Thoracic aorta (tissue), 2 donors: ENCODE data around the gene EXOSC9. TPM values are rescaled to one million over a fixed set of nuclear protein-coding genes. Genes with fewer than 3 reads are reported as not detected.

Experiments
- ATAC-seq: fragments of 150-250 bp; one replicate; pipeline ENCODE4 v1.8.0; 2017; ENCODE audit warnings: low read depth; ENCODE audit not compliant: insufficient number of reproducible peaks, low FRiP score
- DNase-seq: peaks from one replicate; pipeline ENCODE4 v3.0.0-alpha.2; 2020; ENCODE audit warnings: low spot score
- H3K27ac ChIP-seq, 2 donors: fragments of 200-600 bp; sonication (generic); 1 replicate in 1 of 2; 2 replicates in 1 of 2; pipeline ENCODE4 v1.5.1; 2016; ENCODE audit warnings: mild to moderate bottlenecking in 2 of 2, moderate library complexity in 2 of 2
- H3K27me3 ChIP-seq: fragments of 200-600 bp; sonication (generic); replicated peaks from 2 replicates; pipeline ENCODE4 v1.6.0; 2016; ENCODE audit warnings: mild to moderate bottlenecking; ENCODE audit not compliant: insufficient read depth
- H3K36me3 ChIP-seq: fragments of 200-600 bp; sonication (generic); one replicate; pipeline ENCODE4 v1.5.1; 2016
- H3K4me1 ChIP-seq, 2 donors: fragments of 200-600 bp; sonication (generic); 1 replicate in 1 of 2; 2 replicates in 1 of 2; pipeline versions ENCODE4 v1.5.1 to v1.6.0; 2016; ENCODE audit warnings: low read depth in 2 of 2, mild to moderate bottlenecking in 1 of 2; ENCODE audit not compliant: control insufficient read depth in 1 of 2
- H3K4me3 ChIP-seq: fragments of 200-600 bp; sonication (generic); 2 replicates; pipeline ENCODE4 v1.5.1; 2016; ENCODE audit warnings: mild to moderate bottlenecking
- H3K9me3 ChIP-seq: fragments of 200-600 bp; sonication (generic); 2 replicates; pipeline ENCODE4 v1.5.1; 2016
- total RNA-seq, 2 donors: library from RNA; depleted of rRNA; stranded (reverse); fragments of >200 nt; gene quantifications; one replicate each; pipeline versions ENCODE4 v1.1.0 to v1.2.3, GENCODE V29; 2016
- TF ChIP-seq, protein P1 (sequence below): fragments of 200-600 bp; sonication (generic); IDR thresholded peaks from one replicate; pipeline ENCODE4 v1.5.1; 2019; ENCODE audit warnings: antibody characterized with exemption

EXOSC9 gene
- total RNA-seq, 2 donors from 2014 or later: 25.3 to 27.8 TPM

DNA sequence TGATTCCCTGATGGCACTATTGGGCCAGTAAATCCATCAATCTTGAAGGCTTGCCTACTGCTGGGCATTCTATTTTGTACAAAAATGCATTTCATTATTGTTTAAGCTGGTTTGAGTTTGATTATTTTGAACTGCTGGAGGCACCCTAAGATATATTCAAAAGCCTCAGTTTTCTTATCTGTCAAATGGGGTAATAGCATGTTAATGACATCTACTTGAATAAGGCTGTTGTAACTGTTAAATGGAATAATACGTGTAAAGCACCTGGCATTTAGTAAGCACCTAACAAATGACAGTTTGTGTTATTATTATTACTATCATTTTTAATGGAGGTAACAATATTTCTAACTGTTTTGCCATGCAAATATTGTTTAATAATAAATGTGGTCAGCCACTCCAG lies 29.3 kb upstream of the EXOSC9 start:
- H3K27ac ChIP-seq: no peak overlapping the region
- no peak for ATAC-seq
- TF ChIP-seq, protein P1, sequence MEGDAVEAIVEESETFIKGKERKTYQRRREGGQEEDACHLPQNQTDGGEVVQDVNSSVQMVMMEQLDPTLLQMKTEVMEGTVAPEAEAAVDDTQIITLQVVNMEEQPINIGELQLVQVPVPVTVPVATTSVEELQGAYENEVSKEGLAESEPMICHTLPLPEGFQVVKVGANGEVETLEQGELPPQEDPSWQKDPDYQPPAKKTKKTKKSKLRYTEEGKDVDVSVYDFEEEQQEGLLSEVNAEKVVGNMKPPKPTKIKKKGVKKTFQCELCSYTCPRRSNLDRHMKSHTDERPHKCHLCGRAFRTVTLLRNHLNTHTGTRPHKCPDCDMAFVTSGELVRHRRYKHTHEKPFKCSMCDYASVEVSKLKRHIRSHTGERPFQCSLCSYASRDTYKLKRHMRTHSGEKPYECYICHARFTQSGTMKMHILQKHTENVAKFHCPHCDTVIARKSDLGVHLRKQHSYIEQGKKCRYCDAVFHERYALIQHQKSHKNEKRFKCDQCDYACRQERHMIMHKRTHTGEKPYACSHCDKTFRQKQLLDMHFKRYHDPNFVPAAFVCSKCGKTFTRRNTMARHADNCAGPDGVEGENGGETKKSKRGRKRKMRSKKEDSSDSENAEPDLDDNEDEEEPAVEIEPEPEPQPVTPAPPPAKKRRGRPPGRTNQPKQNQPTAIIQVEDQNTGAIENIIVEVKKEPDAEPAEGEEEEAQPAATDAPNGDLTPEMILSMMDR: no peak
- no peaks in the 10 kb centered on the region for H3K4me1 ChIP-seq
- H3K36me3 ChIP-seq: no peaks in the 10 kb centered on the region
- no peak for DNase-seq
- no peaks in the 10 kb centered on the region for H3K27me3 ChIP-seq
- H3K9me3 ChIP-seq: no peaks in the 10 kb centered on the region
- H3K4me3 ChIP-seq: no peak overlapping the region

DNA sequence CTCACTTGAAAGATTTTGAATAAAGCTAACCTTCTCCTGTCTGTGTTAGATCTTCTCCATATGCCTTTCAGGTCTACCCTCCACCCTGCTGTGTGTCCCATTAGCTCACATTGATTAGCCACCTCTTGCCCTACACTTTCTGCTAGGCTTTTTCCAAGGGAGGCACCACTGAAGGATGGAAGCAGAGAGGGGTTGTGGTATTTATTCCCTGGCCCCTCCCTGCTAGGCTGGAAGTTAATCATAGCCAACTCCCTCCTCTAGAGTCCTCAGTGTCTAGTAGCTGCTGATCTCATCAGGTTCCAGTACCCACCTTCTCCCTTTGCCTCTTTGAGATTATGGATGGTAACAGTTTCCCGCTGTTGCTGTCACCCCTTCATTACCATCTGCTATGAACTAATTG lies 27.2 kb upstream of the EXOSC9 start:
- H3K4me3 ChIP-seq: no peak overlapping the region
- H3K27me3 ChIP-seq: no peaks in the 10 kb centered on the region
- no peak for ATAC-seq
- no peaks in the 10 kb centered on the region for H3K36me3 ChIP-seq
- no peak for DNase-seq
- no peaks in the 10 kb centered on the region for H3K4me1 ChIP-seq
- TF ChIP-seq, protein P1: no peak
- no peak overlapping the region for H3K27ac ChIP-seq
- H3K9me3 ChIP-seq: no peaks in the 10 kb centered on the region

DNA sequence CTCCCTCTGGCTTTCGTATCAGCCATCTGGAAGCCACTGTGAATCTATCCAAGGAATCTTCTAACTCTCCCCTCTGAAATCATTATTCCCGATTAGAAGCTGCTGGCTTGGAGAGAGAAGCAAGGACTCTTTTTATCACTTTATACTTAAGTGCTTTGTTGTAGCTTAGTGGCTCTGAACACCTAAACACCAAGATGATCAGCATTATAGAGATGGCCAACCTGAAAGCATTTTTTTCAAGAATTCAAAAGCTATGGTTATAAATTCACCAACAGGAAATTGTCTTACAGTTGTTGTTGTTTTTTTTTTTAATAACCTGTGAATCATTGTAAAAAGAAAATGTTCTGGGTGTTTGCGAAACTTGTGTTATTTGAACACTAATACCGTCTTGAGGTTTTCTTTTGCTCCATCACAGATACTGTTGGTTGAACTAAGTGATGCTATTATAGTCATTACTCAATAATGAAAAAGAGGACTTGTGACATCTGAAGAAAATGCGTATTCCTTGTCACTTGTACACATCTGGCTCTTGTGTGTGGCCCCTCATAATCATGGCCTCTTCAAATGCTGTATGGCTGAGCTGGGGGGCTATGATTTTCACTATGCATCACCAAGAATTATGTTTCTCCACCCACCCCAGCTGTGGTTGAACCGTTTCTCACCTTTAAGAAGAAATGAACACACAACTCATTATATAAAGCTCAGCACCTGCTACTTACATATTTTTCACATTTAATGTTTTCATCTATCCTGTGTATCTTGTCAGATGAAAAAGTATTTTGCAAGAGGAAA lies 24.3 kb upstream of the EXOSC9 start:
- no peak for DNase-seq

DNA sequence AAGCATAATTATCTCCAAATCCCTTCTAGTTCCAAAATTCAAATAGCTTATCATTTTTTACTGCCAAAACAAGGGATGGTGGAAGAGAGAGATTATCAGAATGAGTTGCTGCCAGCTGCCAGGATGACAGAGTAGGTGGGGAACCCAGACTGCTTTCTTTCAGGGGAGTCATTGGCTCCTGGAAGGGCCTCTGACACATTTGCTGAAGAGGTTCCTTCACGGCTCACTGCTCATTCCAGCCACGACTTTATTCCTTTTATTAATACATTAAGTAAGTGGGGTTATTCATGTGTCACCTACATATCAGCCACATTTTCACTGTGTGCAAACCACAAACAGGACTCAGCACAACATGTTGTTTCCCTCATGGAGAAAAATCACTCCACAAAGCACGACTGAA lies 23.5 kb upstream of the EXOSC9 start:
- Histone ChIP-seq H3K4me3 (no peak overlapping the region), H3K36me3 (no peaks in the 10 kb centered on the region), H3K9me3 (no peaks in the 10 kb centered on the region), H3K27ac (no peak overlapping the region), H3K27me3 (no peaks in the 10 kb centered on the region), H3K4me1 (no peaks in the 10 kb centered on the region)
- DNase-seq (no peak), ATAC-seq (no peak)
- TF ChIP-seq, protein P1: no peak

More for the DNA sequence above, 24.3 kb upstream of the EXOSC9 start:
- Histone ChIP-seq H3K4me1 (no peaks in the 10 kb centered on the region), H3K27ac (no peak overlapping the region), H3K27me3 (no peaks in the 10 kb centered on the region), H3K36me3 (no peaks in the 10 kb centered on the region), H3K9me3 (no peaks in the 10 kb centered on the region), H3K4me3 (no peak overlapping the region)
- ATAC-seq: no peak
- TF ChIP-seq, protein P1: no peak

DNA sequence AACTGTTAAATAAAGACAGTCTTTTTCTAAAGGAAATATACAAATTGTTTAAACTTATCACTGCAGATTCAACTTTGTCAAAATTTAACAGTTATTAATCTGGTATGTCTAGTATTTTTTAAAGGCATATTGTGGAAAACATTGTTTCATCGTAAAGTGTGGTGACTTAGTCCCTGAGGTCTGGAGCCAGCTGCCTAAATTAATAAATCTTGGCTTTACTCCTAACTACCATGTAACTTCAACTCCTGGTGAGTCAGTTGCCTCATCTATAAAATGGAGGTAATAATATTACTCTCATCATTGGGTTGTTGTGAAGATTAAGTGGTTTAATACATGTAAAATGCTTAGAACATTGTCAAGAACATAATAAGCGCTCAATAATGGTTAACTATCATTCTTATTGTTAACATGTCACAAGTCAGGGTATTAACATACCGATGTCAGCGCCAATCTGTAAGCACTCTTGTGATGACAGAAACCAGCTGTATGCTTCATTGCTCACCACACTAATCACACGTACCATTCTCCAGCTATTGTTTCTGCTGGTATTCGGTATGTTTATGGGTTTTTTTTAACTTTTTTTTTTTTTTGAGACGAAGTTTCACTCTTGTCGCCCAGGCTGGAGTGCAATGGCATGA lies 22.0 kb upstream of the EXOSC9 start:
- DNase-seq: no peak
- Histone ChIP-seq H3K27ac (no peak overlapping the region), H3K27me3 (no peaks in the 10 kb centered on the region), H3K36me3 (no peaks in the 10 kb centered on the region), H3K4me1 (no peaks in the 10 kb centered on the region), H3K9me3 (no peaks in the 10 kb centered on the region), H3K4me3 (no peak overlapping the region)
- TF ChIP-seq, protein P1: no peak
- ATAC-seq: no peak
